ENCODE measurements around the gene CRAMP1. TPM values are rescaled to one million over a fixed set of nuclear protein-coding genes. Genes with fewer than 3 reads are reported as not detected.

CRAMP1 gene
- total and polyA plus RNA-seq, 7 donors = 2.4 to 24.6 (median 6.4) TPM

- Histone ChIP-seq H3K4me1 (peaks cover 0 to 17% (median 15%) of the 10 kb centered on the region in 4 donors), H3K27me3 (no peaks in the 10 kb centered on the region), H3K9me3 (no peaks in the 10 kb centered on the region), H3K4me3 (no peak overlapping the region), H3K36me3 (peaks cover 0 to 61% (median 9%) of the 10 kb centered on the region in 4 donors), H3K27ac (no peak overlapping the region)
- WGBS, 2 donors = 93 to 94% methylated on average over 15 of the region's 15 CpGs
- intact Hi-C loops (cut with DNase I) = no loop called here
- TF ChIP-seq POLR2A (IDR thresholded peaks at IDR 0.05) (no peak), POLR2AphosphoS5 (IDR thresholded peaks at IDR 0.05) (no peak), CTCF (IDR thresholded peaks at IDR 0.05) (no peak), EP300 (IDR thresholded peaks at IDR 0.05) (no peak)
- DNase-seq = no peak
Measured at GRCh38 chr16:1619976-1620375, 7.8 kb downstream of the CRAMP1 start.

GRCh38 chr16:1620391-1620790, 8.2 kb downstream of the CRAMP1 start:
- H3K36me3 ChIP-seq = peaks cover 0 to 61% (median 9%) of the 10 kb centered on the region in 4 donors
- no peaks in the 10 kb centered on the region for H3K27me3 ChIP-seq
- H3K27ac ChIP-seq = no peak overlapping the region
- DNase-seq = no peak
- no peak overlapping the region for H3K4me3 ChIP-seq
- intact Hi-C loops (cut with DNase I) = no loop called here
- peaks cover 0 to 13% (median 11%) of the 10 kb centered on the region in 4 donors for H3K4me1 ChIP-seq
- TF ChIP-seq EP300 (IDR thresholded peaks at IDR 0.05) = no peak
- TF ChIP-seq POLR2A (IDR thresholded peaks at IDR 0.05) = no peak
- TF ChIP-seq POLR2AphosphoS5 (IDR thresholded peaks at IDR 0.05) = no peak
- TF ChIP-seq CTCF (IDR thresholded peaks at IDR 0.05) = no peak
- H3K9me3 ChIP-seq = no peaks in the 10 kb centered on the region
- 87 to 89% methylated on average over 9 of the region's 9 CpGs for WGBS, 2 donors

GRCh38 chr16:1621851-1622250, 9.7 kb downstream of the CRAMP1 start:
- H3K36me3 ChIP-seq = peaks cover 6 to 66% (median 16%) of the 10 kb centered on the region in 4 donors
- intact Hi-C loops (cut with DNase I) = no loop called here

GRCh38 chr16:1626327-1626726, 14.2 kb downstream of the CRAMP1 start:
- Histone ChIP-seq H3K27ac (no peak overlapping the region), H3K27me3 (no peaks in the 10 kb centered on the region), H3K4me1 (no peaks in the 10 kb centered on the region), H3K36me3 (peaks cover 12 to 61% (median 17%) of the 10 kb centered on the region in 4 donors), H3K4me3 (no peak overlapping the region), H3K9me3 (no peaks in the 10 kb centered on the region)
- WGBS, 2 donors = 88 to 91% methylated on average over 6 of the region's 6 CpGs
- intact Hi-C loops (cut with DNase I) = no loop called here
- no peak for DNase-seq
- TF ChIP-seq CTCF (IDR thresholded peaks at IDR 0.05) (no peak), POLR2AphosphoS5 (IDR thresholded peaks at IDR 0.05) (no peak), EP300 (IDR thresholded peaks at IDR 0.05) (no peak), POLR2A (IDR thresholded peaks at IDR 0.05) (no peak)

More at GRCh38 chr16:1621851-1622250, 9.7 kb downstream of the CRAMP1 start:
- Histone ChIP-seq H3K9me3 (no peaks in the 10 kb centered on the region), H3K27ac (no peak overlapping the region), H3K27me3 (no peaks in the 10 kb centered on the region), H3K4me1 (no peaks in the 10 kb centered on the region), H3K4me3 (no peak overlapping the region)
- TF ChIP-seq CTCF (IDR thresholded peaks at IDR 0.05) = no peak
- TF ChIP-seq POLR2A (IDR thresholded peaks at IDR 0.05) = no peak
- no peak for TF ChIP-seq EP300 (IDR thresholded peaks at IDR 0.05)
- no peak for TF ChIP-seq POLR2AphosphoS5 (IDR thresholded peaks at IDR 0.05)
- 83 to 94% methylated on average over 7 of the region's 7 CpGs for WGBS, 2 donors
- DNase-seq = no peak

GRCh38 chr16:1626776-1627175, 14.6 kb downstream of the CRAMP1 start:
- intact Hi-C loops (cut with DNase I) = no loop called here
- Histone ChIP-seq H3K4me1 (no peaks in the 10 kb centered on the region), H3K9me3 (no peaks in the 10 kb centered on the region), H3K27me3 (no peaks in the 10 kb centered on the region), H3K4me3 (no peak overlapping the region), H3K36me3 (peaks cover 12 to 60% (median 17%) of the 10 kb centered on the region in 4 donors), H3K27ac (no peak overlapping the region)
- no peak for TF ChIP-seq EP300 (IDR thresholded peaks at IDR 0.05)
- TF ChIP-seq POLR2A (IDR thresholded peaks at IDR 0.05) = no peak
- 96 to 98% methylated on average over 9 of the region's 9 CpGs for WGBS, 2 donors
- DNase-seq = no peak

All from sigmoid colon (tissue), 7 donors.